Measurements from ENCODE around the gene LEKR1.
"Not testable (repeated sequence)": the region's sequence is repeated elsewhere in the genome, so short reads cannot be mapped to it uniquely, and the experiment has no call there.

Gene LEKR1

GRCh38 chr3:156826144-156826895 lies at the start of gene LEKR1:
TSS of gene LEKR1 (plus strand) at chr3:156826353. CDS start at chr3:156829330, 2,977 bp downstream.
- DNase-seq, result peak; percentile 72

- DNase-seq, result no peak
These were observed 49.3 kb upstream of the LEKR1 start for GRCh38 chr3:156776871-156777270.

- DNase-seq, result no peak
These were observed 44.6 kb upstream of the LEKR1 start for GRCh38 chr3:156781310-156782230.

GRCh38 chr3:156782319-156782718 lies 43.8 kb upstream of the LEKR1 start:
- DNase-seq, result no peak

GRCh38 chr3:156782921-156783320 lies 43.2 kb upstream of the LEKR1 start:
- DNase-seq, result no peak

GRCh38 chr3:156787001-156787400 lies 39.2 kb upstream of the LEKR1 start:
- DNase-seq, result no peak

GRCh38 chr3:156787926-156788663 lies 38.1 kb upstream of the LEKR1 start:
- DNase-seq, result no peak

- no peak for DNase-seq
These were observed 37.3 kb upstream of the LEKR1 start for GRCh38 chr3:156788846-156789245.

- DNase-seq, result no peak
These were observed 36.0 kb upstream of the LEKR1 start for GRCh38 chr3:156790156-156790555.

GRCh38 chr3:156792114-156792513 lies 34.0 kb upstream of the LEKR1 start:
- no peak for DNase-seq

GRCh38 chr3:156792536-156792935 lies 33.6 kb upstream of the LEKR1 start:
- no peak for DNase-seq

- DNase-seq, result no peak
These were observed 33.2 kb upstream of the LEKR1 start for GRCh38 chr3:156792945-156793344.

- peak; percentile 7 for DNase-seq
These were observed 32.8 kb upstream of the LEKR1 start for GRCh38 chr3:156793400-156793799.

- no peak for DNase-seq
These were observed 32.3 kb upstream of the LEKR1 start for GRCh38 chr3:156793851-156794250.

- no peak for DNase-seq
These were observed 30.2 kb upstream of the LEKR1 start for GRCh38 chr3:156795890-156796481.

- no peak for DNase-seq
These were observed 28.8 kb upstream of the LEKR1 start for GRCh38 chr3:156797368-156797767.

- DNase-seq, result not testable (repeated sequence)
These were observed 25.9 kb upstream of the LEKR1 start for GRCh38 chr3:156800287-156800686.

GRCh38 chr3:156801746-156802145 lies 24.4 kb upstream of the LEKR1 start:
- DNase-seq, result no peak

- DNase-seq, result no peak
These were observed 23.1 kb upstream of the LEKR1 start for GRCh38 chr3:156802821-156803606.

GRCh38 chr3:156803952-156804741 lies 22.0 kb upstream of the LEKR1 start:
- no peak for DNase-seq

GRCh38 chr3:156806698-156807097 lies 19.5 kb upstream of the LEKR1 start:
- no peak for DNase-seq
